HUES48 (cell line): ENCODE measurements around the gene TDRD9.

Experiments
- H3K27ac ChIP-seq: one replicate; pipeline ENCODE4 v1.7.0; 2013; ENCODE audit warnings: low read depth, low read length, inconsistent platforms
- H3K27me3 ChIP-seq: 2 replicates; pipeline ENCODE4 v1.6.1; 2013; ENCODE audit warnings: mild to moderate bottlenecking, low read length; ENCODE audit not compliant: control insufficient read depth, insufficient read depth
- H3K36me3 ChIP-seq: 2 replicates; pipeline ENCODE4 v1.6.1; 2013; ENCODE audit warnings: low read length; ENCODE audit not compliant: control insufficient read depth, insufficient read depth
- H3K4me1 ChIP-seq: 2 replicates; pipeline ENCODE4 v1.6.1; 2013; ENCODE audit warnings: mild to moderate bottlenecking, low read length; ENCODE audit not compliant: control insufficient read depth, insufficient read depth
- H3K4me3 ChIP-seq: 2 replicates; pipeline ENCODE4 v1.5.1; 2013; ENCODE audit warnings: mild to moderate bottlenecking, low read depth, low read length
- H3K9ac ChIP-seq: 2 replicates; pipeline ENCODE4 v1.6.1; 2013; ENCODE audit warnings: mild to moderate bottlenecking, low read depth, low read length, moderate library complexity
- H3K9me3 ChIP-seq: 2 replicates; pipeline ENCODE4 v1.6.1; 2013; ENCODE audit warnings: low read length; ENCODE audit not compliant: control insufficient read depth, insufficient read depth

The TDRD9 gene

DNA sequence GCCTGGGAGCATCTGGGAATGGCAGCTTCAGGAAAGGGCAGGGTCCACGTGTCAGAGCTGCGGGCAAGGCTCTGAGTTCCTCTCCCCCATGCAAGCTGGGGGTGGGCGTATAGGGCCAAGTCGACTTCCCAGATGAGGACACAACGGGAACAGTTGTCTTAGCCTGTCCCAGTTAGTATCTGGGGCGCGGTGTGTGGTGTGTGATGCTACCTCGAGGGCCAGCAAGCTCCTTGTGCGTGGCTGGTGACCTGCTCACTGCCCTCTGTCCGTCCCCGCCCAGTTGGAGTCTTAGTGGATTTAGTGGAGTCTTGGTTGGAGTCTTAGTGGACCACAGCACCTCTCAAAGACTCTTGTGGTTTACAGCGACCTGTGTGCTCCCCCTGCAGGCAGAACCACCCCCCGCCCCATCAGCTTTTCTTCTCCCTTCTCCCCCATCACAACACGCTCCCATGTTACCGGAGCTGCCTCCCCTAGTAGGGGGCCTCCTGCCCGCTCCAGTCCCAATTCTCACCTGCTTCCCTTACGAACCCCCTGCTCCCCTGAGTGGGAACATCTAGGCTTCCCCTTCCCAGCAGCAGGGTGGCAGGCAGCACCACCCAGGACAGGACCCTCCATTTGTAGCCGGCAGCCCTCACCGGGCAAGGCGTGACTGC lies 165.9 kb downstream of the TDRD9 start:
- no peak overlapping the region for H3K27ac ChIP-seq
- H3K4me1 ChIP-seq, result 0 out of 2 replicates have a peak, but pooled peaks cover 2% of the 10 kb centered on the region
- H3K4me3 ChIP-seq, result no peak overlapping the region
- H3K36me3 ChIP-seq, result no peaks in the 10 kb centered on the region
- no peak overlapping the region for H3K9ac ChIP-seq
- no peaks in the 10 kb centered on the region for H3K9me3 ChIP-seq
- H3K27me3 ChIP-seq, result no peaks in the 10 kb centered on the region

DNA sequence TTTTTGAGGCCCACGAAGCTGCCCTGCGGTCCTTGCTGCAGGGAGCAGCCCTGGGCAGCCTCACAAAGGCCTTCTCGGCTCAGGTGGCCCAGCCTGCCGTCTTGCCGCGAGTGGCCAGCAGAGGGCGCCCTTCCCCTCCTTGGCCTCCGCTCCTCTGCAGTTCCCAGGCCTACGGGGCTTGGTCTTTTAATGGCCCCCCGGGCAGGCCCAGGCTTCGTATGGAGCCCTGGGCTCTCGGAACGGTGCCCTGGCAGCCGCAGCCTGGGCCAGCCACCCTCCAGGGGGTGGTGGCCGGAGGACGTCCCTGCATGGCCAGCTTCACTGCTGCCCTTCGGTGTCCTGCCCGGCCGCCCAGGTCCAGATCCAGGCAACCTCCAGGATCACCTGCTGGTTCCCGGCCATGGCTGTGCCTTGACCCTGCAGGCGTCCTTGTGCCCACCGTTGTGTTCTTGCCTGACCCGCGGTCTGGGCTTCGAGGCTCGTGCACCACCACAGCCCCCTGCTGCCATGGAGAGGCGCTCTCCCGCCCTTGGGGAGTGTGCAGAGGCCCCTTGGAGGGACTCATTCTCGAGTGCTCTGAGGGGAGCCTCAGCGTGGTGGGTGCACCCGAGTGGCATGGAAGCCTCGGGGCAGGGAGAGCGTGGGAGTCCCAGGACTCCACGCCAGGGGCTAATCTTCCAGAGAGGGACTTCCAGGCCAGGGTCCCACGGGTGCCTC lies 166.6 kb downstream of the TDRD9 start:
- Histone ChIP-seq H3K4me3 (no peak overlapping the region), H3K4me1 (0 out of 2 replicates have a peak, but pooled peaks cover 2% of the 10 kb centered on the region), H3K27me3 (no peaks in the 10 kb centered on the region), H3K27ac (no peak overlapping the region), H3K9me3 (no peaks in the 10 kb centered on the region), H3K9ac (no peak overlapping the region), H3K36me3 (no peaks in the 10 kb centered on the region)

DNA sequence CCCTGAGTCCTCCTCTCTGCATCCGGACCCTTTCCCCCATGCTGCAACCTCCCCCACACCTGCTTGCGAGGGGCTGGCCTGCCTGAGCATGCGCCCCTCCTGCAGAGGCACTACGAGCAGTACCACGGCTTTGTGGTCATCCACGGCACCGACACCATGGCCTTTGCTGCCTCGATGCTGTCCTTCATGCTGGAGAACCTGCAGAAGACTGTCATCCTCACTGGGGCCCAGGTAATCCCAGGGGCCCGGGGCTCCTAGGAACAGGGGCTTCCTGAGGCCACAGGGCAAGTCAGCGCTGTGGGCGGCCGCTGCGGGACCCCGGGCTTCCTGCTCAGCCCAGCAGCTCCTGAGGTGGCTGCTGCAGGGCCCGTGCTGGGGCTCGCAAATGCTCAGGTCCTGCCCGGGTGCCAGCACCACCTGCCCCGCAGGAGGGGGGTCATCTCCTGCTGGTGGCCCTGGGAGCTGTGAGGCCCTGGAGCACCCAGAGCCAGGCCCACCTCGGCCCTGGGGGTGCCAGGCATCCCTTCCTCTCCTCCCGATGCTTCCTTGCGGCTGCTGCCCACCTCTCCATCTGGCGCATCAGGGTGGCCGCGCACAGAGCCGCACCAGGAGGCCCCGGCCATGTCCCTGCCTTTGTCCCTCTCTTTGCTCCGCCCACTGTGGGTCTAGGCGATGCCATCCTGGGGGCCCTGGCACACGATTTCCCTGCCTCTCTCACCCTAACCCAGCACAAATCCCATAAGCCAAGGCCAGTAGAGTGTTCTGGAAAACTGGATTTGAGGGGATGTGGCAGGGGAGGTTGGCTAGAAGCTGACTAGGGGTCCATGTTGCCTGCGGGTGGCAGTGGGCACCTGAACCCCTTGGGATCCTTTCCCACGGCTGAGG lies 167.4 kb downstream of the TDRD9 start:
- Histone ChIP-seq H3K9ac (no peak overlapping the region), H3K27me3 (no peaks in the 10 kb centered on the region), H3K4me1 (0 out of 2 replicates have a peak, but pooled peaks cover 2% of the 10 kb centered on the region), H3K36me3 (no peaks in the 10 kb centered on the region), H3K27ac (no peak overlapping the region), H3K9me3 (no peaks in the 10 kb centered on the region), H3K4me3 (no peak overlapping the region)

DNA sequence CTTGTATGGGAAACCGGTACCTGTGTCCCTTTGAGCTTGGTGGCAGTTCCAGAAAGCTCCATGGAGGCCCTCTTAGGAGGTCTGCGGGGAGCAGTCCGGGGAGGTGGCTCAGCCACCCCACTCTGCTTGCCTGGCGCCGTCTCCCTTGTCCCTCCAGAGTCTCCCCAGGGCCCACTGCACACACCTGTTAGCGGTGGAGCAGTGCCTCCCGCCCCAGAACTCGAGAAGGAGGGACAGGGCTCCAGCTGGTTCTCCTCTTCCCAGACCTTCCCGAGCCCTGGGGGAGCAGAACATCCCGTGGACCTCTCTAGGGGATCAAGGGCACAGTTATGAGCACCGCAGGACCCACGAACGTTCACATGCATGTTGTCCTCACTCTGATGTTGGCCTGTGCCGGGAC lies 168.1 kb downstream of the TDRD9 start:
- no peaks in the 10 kb centered on the region for H3K36me3 ChIP-seq
- H3K4me3 ChIP-seq, result no peak overlapping the region
- no peaks in the 10 kb centered on the region for H3K9me3 ChIP-seq

DNA sequence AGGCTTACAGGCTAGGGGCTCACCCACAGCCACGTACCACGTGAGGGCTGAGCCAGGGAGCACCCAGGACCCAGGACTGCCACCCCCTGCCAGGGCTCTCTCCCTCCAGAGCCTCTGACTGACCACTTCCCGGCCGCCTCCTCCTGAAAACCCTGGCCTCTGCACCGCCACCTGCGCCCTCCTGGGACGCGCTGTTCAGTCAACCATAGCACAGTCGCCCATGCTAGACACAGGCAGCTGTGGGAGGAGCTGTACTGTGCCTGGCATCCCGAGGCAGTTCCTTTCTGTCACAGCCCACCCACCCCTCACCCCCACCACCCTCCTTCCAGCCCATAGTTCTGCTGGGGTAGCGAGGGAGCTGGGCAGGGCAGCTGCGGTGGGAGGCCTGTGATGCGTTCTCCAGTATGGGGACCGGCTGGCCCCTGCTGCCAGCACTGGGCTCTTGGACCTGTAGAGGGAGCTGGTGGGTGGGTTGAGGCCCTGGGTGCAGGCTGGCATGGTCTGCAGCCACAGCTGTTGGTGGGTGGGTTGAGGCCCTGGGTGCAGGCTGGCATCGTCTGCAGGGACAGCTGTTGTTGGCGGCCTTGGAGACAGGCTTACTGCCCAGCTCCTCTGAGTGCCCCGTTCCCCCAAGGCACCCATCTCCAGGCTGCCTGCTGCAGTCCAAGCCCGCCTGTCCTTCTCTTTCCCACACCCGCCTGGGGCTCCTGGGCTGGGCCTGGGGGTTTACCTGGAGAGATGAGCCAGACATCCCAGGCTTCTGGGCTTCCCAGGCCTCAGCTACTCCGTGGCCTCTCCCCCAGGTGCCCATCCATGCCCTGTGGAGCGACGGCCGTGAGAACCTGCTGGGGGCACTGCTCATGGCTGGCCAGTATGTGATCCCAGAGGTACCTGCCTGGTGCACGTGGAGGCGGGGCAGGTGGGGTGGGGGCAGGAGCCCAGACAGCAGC lies 168.8 kb downstream of the TDRD9 start:
- Histone ChIP-seq H3K27me3 (no peaks in the 10 kb centered on the region), H3K4me1 (0 out of 2 replicates have a peak, but pooled peaks cover 2% of the 10 kb centered on the region), H3K27ac (no peak overlapping the region), H3K9me3 (no peaks in the 10 kb centered on the region), H3K9ac (no peak overlapping the region), H3K4me3 (no peak overlapping the region), H3K36me3 (no peaks in the 10 kb centered on the region)

More for the DNA sequence above, 168.1 kb downstream of the TDRD9 start:
- Histone ChIP-seq H3K27me3 (no peaks in the 10 kb centered on the region), H3K27ac (no peak overlapping the region), H3K4me1 (0 out of 2 replicates have a peak, but pooled peaks cover 2% of the 10 kb centered on the region), H3K9ac (no peak overlapping the region)

DNA sequence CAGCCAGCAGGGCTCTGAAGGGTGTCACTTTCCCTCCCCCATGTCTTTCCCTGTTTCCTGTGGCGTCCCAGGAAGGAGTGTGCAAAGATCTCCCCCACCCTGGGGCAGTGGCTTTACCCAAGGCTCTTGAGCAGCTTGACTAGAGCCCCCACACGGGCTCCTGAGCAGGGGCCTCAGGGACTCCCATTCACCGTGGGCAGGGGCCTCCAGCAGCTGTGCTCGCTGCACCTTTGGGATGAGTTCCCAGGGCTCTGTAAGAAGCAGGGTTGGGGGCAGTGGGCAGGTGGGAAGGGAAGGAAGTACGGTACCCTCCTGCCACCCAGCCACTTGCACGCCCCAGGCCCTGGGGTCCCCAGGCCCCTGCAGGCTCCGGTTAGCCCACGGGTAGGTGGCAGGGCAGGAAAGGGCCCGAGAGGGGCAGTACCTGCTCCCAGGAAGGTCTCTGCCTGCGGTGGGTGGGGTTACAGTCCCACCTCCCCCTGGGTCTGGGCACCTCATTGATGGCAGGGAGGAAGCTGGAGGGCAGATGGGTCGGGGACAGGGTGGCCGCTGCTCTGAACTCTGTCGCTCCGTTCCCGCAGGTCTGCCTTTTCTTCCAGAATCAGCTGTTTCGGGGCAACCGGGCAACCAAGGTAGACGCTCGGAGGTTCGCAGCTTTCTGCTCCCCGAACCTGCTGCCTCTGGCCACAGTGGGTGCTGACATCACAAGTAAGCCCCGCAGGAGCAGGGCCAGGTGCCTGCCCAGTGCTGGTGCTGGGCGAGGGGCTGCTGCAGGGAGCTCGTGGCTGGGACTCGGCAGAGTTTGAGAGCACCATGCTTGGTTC lies 170.2 kb downstream of the TDRD9 start:
- H3K4me3 ChIP-seq, result no peak overlapping the region
- H3K27ac ChIP-seq, result no peak overlapping the region
- H3K27me3 ChIP-seq, result no peaks in the 10 kb centered on the region
- 0 out of 2 replicates have a peak, but pooled peaks cover 2% of the 10 kb centered on the region for H3K4me1 ChIP-seq
- no peak overlapping the region for H3K9ac ChIP-seq
- H3K9me3 ChIP-seq, result no peaks in the 10 kb centered on the region
- H3K36me3 ChIP-seq, result no peaks in the 10 kb centered on the region

DNA sequence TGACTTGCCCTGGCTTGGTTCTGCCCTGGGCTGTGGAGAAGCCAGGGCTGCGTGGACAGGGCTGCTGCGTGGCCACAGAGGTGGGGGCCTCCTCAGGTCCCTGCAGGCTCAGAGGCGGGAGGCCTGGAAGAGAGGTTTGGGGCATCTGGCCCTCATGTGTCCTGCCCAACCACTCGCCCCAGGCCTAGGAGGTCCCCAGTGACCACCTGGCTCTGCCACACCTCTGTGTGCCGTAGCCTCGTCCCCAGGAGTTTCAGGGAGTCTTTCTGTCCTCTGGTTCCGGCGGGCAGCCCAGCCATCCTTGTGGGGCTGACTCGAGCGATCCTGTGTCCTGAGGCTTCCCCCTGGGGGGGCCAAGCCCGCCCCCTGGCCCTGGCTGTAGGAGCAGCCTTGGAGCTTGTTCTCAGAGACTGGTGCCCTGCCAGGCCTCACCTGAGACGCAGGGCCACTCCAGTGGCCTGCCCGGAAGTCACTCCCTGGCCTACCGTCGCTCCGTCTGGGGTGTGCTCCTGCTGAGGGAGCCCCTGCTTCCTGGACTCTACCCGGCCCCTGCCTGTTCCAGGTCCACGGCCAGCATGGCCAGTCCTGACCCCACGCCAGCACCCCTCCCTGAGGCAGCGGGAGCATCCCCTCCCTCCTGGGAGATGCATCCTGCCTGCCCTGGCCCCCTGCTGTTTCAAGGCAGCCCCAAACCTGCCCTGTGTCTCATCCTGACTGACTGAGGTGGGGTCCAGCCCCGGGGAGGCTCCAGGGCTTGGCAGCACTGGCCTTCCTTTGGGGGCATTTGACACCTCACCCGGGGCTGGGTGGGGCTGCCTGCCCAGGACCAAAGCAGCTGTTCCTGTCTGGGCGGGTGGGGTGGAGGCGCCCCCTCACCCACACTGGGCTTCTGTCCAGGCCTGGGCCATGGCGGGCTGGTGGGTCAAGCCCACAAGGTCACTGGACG lies 171.1 kb downstream of the TDRD9 start:
- Histone ChIP-seq H3K27ac (no peak overlapping the region), H3K27me3 (no peaks in the 10 kb centered on the region), H3K36me3 (no peaks in the 10 kb centered on the region), H3K9ac (no peak overlapping the region), H3K4me1 (0 out of 2 replicates have a peak, but pooled peaks cover 2% of the 10 kb centered on the region), H3K9me3 (no peaks in the 10 kb centered on the region), H3K4me3 (no peak overlapping the region)

DNA sequence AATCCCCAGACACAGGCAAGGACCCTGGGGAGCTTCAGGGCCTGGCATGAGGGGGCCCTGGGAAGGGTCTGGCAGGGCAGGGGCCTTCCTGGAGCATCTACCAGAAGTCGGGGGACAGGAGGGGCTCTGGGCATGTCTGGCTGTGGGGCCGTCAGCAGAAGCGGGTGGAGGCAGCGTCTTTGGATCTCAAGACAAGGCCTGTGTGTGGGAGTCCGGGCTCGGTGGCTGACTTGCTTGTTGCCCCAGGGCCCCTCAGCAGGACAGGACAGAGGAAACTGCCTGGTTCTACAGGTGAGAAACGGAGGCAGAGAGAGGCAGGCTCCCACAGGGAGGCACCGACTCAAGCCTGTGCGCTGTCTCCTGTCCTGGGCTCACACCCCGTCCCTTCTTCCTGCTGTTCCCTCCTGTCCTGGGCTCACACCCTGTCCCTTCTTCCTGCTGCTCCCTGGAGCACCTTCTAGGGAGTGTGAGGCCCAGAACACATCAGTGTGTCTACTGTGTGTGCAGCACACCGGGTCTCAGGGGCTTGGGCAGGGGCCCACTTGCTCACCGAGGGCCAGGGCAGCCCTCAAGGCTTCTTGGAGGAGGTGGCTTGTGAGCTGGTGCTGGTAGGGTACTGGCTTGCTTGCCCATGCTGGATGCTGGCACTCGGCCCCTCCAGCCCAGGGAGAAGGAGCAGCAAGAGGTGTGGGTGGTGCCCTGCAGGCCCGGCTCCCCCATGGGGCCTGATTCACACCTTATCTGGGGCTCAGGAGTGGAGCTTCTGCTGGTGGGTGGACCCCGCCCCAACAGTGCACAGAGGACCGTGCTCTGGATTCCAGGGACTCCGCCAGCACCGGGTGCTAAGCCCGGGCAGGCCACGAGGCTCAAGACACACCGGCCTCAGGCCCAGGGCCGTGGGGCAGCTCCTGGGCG lies 172.2 kb downstream of the TDRD9 start:
- Histone ChIP-seq H3K27ac (no peak overlapping the region), H3K27me3 (no peaks in the 10 kb centered on the region), H3K4me3 (no peak overlapping the region), H3K9ac (no peak overlapping the region), H3K9me3 (no peaks in the 10 kb centered on the region), H3K36me3 (no peaks in the 10 kb centered on the region), H3K4me1 (no peaks in the 10 kb centered on the region)
